ENCODE results near the gene ATP6AP1. TPM values are rescaled to one million over a fixed set of nuclear protein-coding genes. Genes with fewer than 3 reads are reported as not detected.
A peak's percentile ranks its signal among the peaks of the same experiment; 100 is the strongest.

ATP6AP1 gene
- total and polyA plus RNA-seq, 2 of the 13 experiments (the other 11 are each of a cell fraction or from before 2014, with no cell fraction given), result 56.7 to 110 TPM

DNA sequence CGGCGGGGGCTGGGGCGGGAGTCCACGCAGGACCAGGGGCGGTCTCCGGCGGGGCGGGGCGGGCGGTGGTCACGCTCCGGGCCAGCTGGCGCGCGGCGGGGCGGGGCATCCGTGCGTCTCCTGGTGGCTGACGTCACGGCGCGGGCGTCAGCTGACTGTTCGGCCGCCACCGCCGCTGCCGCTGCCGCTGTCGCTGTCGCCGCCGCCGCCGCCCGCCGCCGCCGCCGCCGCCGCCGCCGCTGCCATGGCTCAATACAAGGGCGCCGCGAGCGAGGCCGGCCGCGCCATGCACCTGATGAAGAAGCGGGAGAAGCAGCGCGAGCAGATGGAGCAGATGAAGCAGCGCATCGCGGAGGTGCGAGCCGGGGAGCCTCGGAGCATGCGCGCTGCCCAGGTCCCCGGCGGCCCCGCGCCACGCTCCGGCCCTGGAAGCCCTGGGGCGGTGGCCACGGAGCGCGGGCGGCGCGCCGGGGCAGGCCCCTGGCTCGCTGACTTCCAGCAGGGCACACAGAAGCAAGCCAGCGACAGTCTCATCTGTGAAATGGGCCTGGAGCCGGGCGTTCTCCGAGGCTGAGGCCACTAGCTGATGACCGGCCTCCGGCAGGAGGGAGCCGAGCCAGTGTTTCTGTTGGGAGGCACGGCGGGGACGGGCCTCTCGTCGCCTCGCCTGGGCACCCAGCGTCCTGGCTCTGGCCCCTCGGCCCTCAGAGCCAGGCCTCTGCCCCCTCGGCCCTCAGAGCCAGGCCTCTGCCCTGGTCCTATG, 15.7 kb downstream of the ATP6AP1 start, which contains the start of gene FAM50A (continued):
- TF ChIP-seq ZNF441 (CRISPR knock-in tag; IDR thresholded peaks at IDR 0.05; ENCODE audit: borderline replicate concordance) (0 out of 2 replicates have a peak, but pooled peaks have one; percentile 33), ZNF629 (CRISPR knock-in tag; conservative IDR thresholded peaks at IDR 0.05) (peak; percentile 73), RBFOX2 (IDR thresholded peaks at IDR 0.05; ENCODE audit: low read depth, low read length) (peak; percentile 39; the same call in 1 of the 2 replicates), ARNT2 (CRISPR knock-in tag; IDR thresholded peaks at IDR 0.05; ENCODE audit: low read depth) (peak; percentile 37; the same call in 1 of the 2 replicates), HOXA3 (CRISPR knock-in tag; IDR thresholded peaks at IDR 0.05) (0 out of 2 replicates have a peak, but pooled peaks have one; percentile 8), ZNF772 (CRISPR knock-in tag; IDR thresholded peaks at IDR 0.05) (0 out of 2 replicates have a peak, but pooled peaks have one; percentile 40), ZFY (CRISPR knock-in tag; IDR thresholded peaks at IDR 0.05) (peak; percentile 71), KDM5B (CRISPR knock-in tag; IDR thresholded peaks at IDR 0.05; ENCODE audit: borderline replicate concordance) (0 out of 2 replicates have a peak, but pooled peaks have one; percentile 16), FIP1L1 (IDR thresholded peaks at IDR 0.05; ENCODE audit: borderline replicate concordance, insufficient read depth, low read depth, low read length) (no peak), CREB1 (IDR thresholded peaks at IDR 0.05) (peak; percentile 80; the same call in 1 of the 2 replicates), CREB1 (CRISPR knock-in tag; IDR thresholded peaks at IDR 0.05) (no peak), MAZ (IDR thresholded peaks at IDR 0.05; ENCODE audit: borderline replicate concordance, low read depth, low read length) (no peak), MAZ (CRISPR knock-in tag; IDR thresholded peaks at IDR 0.05; ENCODE audit: low read depth) (0 out of 2 replicates have a peak, but pooled peaks have one; percentile 26), ZC3H13 (CRISPR knock-in tag; IDR thresholded peaks at IDR 0.05) (no peak; the same call in 1 of the 2 replicates), ZNF563 (CRISPR knock-in tag; IDR thresholded peaks at IDR 0.05) (0 out of 2 replicates have a peak, but pooled peaks have one; percentile 40)
- TF ChIP-seq, protein P1, sequence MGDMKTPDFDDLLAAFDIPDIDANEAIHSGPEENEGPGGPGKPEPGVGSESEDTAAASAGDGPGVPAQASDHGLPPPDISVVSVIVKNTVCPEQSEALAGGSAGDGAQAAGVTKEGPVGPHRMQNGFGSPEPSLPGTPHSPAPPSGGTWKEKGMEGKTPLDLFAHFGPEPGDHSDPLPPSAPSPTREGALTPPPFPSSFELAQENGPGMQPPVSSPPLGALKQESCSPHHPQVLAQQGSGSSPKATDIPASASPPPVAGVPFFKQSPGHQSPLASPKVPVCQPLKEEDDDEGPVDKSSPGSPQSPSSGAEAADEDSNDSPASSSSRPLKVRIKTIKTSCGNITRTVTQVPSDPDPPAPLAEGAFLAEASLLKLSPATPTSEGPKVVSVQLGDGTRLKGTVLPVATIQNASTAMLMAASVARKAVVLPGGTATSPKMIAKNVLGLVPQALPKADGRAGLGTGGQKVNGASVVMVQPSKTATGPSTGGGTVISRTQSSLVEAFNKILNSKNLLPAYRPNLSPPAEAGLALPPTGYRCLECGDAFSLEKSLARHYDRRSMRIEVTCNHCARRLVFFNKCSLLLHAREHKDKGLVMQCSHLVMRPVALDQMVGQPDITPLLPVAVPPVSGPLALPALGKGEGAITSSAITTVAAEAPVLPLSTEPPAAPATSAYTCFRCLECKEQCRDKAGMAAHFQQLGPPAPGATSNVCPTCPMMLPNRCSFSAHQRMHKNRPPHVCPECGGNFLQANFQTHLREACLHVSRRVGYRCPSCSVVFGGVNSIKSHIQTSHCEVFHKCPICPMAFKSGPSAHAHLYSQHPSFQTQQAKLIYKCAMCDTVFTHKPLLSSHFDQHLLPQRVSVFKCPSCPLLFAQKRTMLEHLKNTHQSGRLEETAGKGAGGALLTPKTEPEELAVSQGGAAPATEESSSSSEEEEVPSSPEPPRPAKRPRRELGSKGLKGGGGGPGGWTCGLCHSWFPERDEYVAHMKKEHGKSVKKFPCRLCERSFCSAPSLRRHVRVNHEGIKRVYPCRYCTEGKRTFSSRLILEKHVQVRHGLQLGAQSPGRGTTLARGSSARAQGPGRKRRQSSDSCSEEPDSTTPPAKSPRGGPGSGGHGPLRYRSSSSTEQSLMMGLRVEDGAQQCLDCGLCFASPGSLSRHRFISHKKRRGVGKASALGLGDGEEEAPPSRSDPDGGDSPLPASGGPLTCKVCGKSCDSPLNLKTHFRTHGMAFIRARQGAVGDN (CRISPR knock-in tag; IDR thresholded peaks at IDR 0.05), result peak; percentile 76
- TF ChIP-seq, protein P2, sequence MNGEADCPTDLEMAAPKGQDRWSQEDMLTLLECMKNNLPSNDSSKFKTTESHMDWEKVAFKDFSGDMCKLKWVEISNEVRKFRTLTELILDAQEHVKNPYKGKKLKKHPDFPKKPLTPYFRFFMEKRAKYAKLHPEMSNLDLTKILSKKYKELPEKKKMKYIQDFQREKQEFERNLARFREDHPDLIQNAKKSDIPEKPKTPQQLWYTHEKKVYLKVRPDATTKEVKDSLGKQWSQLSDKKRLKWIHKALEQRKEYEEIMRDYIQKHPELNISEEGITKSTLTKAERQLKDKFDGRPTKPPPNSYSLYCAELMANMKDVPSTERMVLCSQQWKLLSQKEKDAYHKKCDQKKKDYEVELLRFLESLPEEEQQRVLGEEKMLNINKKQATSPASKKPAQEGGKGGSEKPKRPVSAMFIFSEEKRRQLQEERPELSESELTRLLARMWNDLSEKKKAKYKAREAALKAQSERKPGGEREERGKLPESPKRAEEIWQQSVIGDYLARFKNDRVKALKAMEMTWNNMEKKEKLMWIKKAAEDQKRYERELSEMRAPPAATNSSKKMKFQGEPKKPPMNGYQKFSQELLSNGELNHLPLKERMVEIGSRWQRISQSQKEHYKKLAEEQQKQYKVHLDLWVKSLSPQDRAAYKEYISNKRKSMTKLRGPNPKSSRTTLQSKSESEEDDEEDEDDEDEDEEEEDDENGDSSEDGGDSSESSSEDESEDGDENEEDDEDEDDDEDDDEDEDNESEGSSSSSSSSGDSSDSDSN (CRISPR knock-in tag; IDR thresholded peaks at IDR 0.05), result peak; percentile 34; the same call in 1 of the 2 replicates
- TF ChIP-seq, protein P3, sequence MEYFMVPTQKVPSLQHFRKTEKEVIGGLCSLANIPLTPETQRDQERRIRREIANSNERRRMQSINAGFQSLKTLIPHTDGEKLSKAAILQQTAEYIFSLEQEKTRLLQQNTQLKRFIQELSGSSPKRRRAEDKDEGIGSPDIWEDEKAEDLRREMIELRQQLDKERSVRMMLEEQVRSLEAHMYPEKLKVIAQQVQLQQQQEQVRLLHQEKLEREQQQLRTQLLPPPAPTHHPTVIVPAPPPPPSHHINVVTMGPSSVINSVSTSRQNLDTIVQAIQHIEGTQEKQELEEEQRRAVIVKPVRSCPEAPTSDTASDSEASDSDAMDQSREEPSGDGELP (IDR thresholded peaks at IDR 0.05; ENCODE audit: borderline replicate concordance, low read depth), result peak; percentile 61; the same call in 1 of the 2 replicates
